Measurements from ENCODE around the gene TTC34.

TTC34 gene

GRCh38 chr1:2804628-2805351 is 3.3 kb upstream of the TTC34 start:
- TF ChIP-seq CTCF (IDR thresholded peaks at IDR 0.05) = no peak
- Histone ChIP-seq H3K9me3 (no peaks in the 10 kb centered on the region), H3K36me3 (no peaks in the 10 kb centered on the region), H3K4me3 (ENCODE audit: low read depth in 1 of 2, low read length in 1 of 2) (no peak overlapping the region), H3K4me1 (ENCODE audit: control insufficient read depth in 1 of 2, insufficient read depth in 1 of 2, low read depth in 1 of 2, low read length in 1 of 2) (no peaks in the 10 kb centered on the region), H3K27ac (no peak overlapping the region), H3K27me3 (no peaks in the 10 kb centered on the region)

- TF ChIP-seq CTCF (IDR thresholded peaks at IDR 0.05) = no peak
- no peak overlapping the region for H3K4me3 ChIP-seq (ENCODE audit: low read depth in 1 of 2, low read length in 1 of 2)
- no peaks in the 10 kb centered on the region for H3K36me3 ChIP-seq
- H3K4me1 ChIP-seq (ENCODE audit: control insufficient read depth in 1 of 2, insufficient read depth in 1 of 2, low read depth in 1 of 2, low read length in 1 of 2) = no peaks in the 10 kb centered on the region
- H3K27ac ChIP-seq = no peak overlapping the region
- no peaks in the 10 kb centered on the region for H3K27me3 ChIP-seq
- no peaks in the 10 kb centered on the region for H3K9me3 ChIP-seq
Observed at GRCh38 chr1:2803931-2804627, 2.6 kb upstream of the TTC34 start.

GRCh38 chr1:2803086-2803930 is 1.8 kb upstream of the TTC34 start:
- no peak for TF ChIP-seq CTCF (IDR thresholded peaks at IDR 0.05)
- H3K27me3 ChIP-seq = no peaks in the 10 kb centered on the region
- H3K9me3 ChIP-seq = no peaks in the 10 kb centered on the region
- no peak overlapping the region for H3K27ac ChIP-seq
- no peak overlapping the region for H3K4me3 ChIP-seq (ENCODE audit: low read depth in 1 of 2, low read length in 1 of 2)
- H3K36me3 ChIP-seq = no peaks in the 10 kb centered on the region
- no peaks in the 10 kb centered on the region for H3K4me1 ChIP-seq (ENCODE audit: control insufficient read depth in 1 of 2, insufficient read depth in 1 of 2, low read depth in 1 of 2, low read length in 1 of 2)

- TF ChIP-seq CTCF (IDR thresholded peaks at IDR 0.05) = no peak
- no peak overlapping the region for H3K27ac ChIP-seq
- no peaks in the 10 kb centered on the region for H3K4me1 ChIP-seq (ENCODE audit: control insufficient read depth in 1 of 2, insufficient read depth in 1 of 2, low read depth in 1 of 2, low read length in 1 of 2)
- H3K9me3 ChIP-seq = no peaks in the 10 kb centered on the region
- H3K27me3 ChIP-seq = no peaks in the 10 kb centered on the region
- H3K36me3 ChIP-seq = no peaks in the 10 kb centered on the region
- H3K4me3 ChIP-seq (ENCODE audit: low read depth in 1 of 2, low read length in 1 of 2) = no peak overlapping the region
Observed at GRCh38 chr1:2802421-2802961, 998 bp upstream of the TTC34 start.

- H3K4me1 ChIP-seq (ENCODE audit: control insufficient read depth in 1 of 2, insufficient read depth in 1 of 2, low read depth in 1 of 2, low read length in 1 of 2) = no peaks in the 10 kb centered on the region
- TF ChIP-seq CTCF (IDR thresholded peaks at IDR 0.05) = no peak
- H3K9me3 ChIP-seq = no peaks in the 10 kb centered on the region
Observed at GRCh38 chr1:2801046-2801445, 447 bp downstream of the TTC34 start.

More at GRCh38 chr1:2801046-2801445, 447 bp downstream of the TTC34 start:
- Histone ChIP-seq H3K27ac (no peak overlapping the region), H3K36me3 (no peaks in the 10 kb centered on the region), H3K4me3 (ENCODE audit: low read depth in 1 of 2, low read length in 1 of 2) (no peak overlapping the region), H3K27me3 (peaks cover 4% of the 10 kb centered on the region)

Data from neutrophil (primary cell).